K562 (cell line): ENCODE results near the gene CCNJL. TPM values are rescaled to one million over a fixed set of nuclear protein-coding genes. Genes with fewer than 3 reads are reported as not detected.

ENCODE experiments used
- ATAC-seq: fragments of 200-7000 bp; cut with Tn5 transposase; 3 replicates; pipeline ENCODE4 v1.9.1; 2020; ENCODE audit warnings: moderate library complexity
- BruUV-seq: library from RNA; stranded (reverse); fragments of 400-500 nt; replicated peaks from 2 replicates; lab custom pipeline; 2021; lab: Mats Ljungman, UMichigan
- CTCF ChIA-PET: fragments of 300-600 bp; formaldehyde crosslinking; extraction: SDS; loops from one replicate; lab custom pipeline; 2021; ENCODE audit warnings: low intra/inter-chr PET ratio; lab: Yijun Ruan, JAX
- POLR2A ChIA-PET: fragments of 300-600, 350-650 bp; sonication (Branson Sonifier 250); formaldehyde crosslinking; extraction: SDS; loops from one replicate; lab custom pipeline; 2021; ENCODE audit warnings: antibody characterized with exemption, inconsistent platforms; lab: Yijun Ruan, JAX
- DNase-seq, 4 experiments: peaks; one replicate each; pipeline versions ENCODE4 v3.0.0 to v3.0.0-alpha.2; 2011 to 2018; ENCODE audit warnings: low spot score in 3 of 4, mixed read lengths in 3 of 4; ENCODE audit errors: extremely low read depth in 1 of 4
- FAIRE-seq: peaks from 2 replicates; lab custom pipeline; 2011; peaks lifted over from hg19 to GRCh38; lab: Jason Lieb, UNC
- H2AFZ ChIP-seq: 2 replicates; pipeline ENCODE4 v1.6.0; 2011; ENCODE audit warnings: low read depth, low read length, control low read depth, inconsistent platforms
- H3K27ac ChIP-seq: fragments of 200-600 bp; 3 replicates; pipeline ENCODE4 v1.8.0; 2011; ENCODE audit warnings: low read depth, mild to moderate bottlenecking, control low read depth, inconsistent platforms, low read length, moderate library complexity, mixed read lengths; ENCODE audit errors: extremely low read depth
- H3K27me3 ChIP-seq, 2 experiments: fragments of 300-600 bp in 1 of 2; 2 replicates in 1 of 2; 3 replicates in 1 of 2; pipeline versions ENCODE4 v1.6.0 to v1.8.0; 2011; ENCODE audit warnings: inconsistent platforms in 2 of 2, low read length in 2 of 2, mild to moderate bottlenecking in 1 of 2, mixed read lengths in 1 of 2, moderate library complexity in 1 of 2; ENCODE audit not compliant: control insufficient read depth in 2 of 2, insufficient read depth in 2 of 2
- H3K36me3 ChIP-seq: fragments of 300-600 bp; 3 replicates; pipeline ENCODE4 v1.8.0; 2011; ENCODE audit warnings: mild to moderate bottlenecking, low read length, inconsistent platforms; ENCODE audit not compliant: control insufficient read depth, insufficient read depth
- H3K4me1 ChIP-seq, 2 experiments: fragments of 200-600 bp in 1 of 2; replicated peaks in 1 of 2; 2 replicates in 1 of 2; 3 replicates in 1 of 2; pipeline versions ENCODE4 v1.5.1 to v1.8.0; 2011; ENCODE audit warnings: inconsistent platforms in 2 of 2, low read length in 2 of 2, mild to moderate bottlenecking in 1 of 2, mixed read lengths in 1 of 2, moderate library complexity in 1 of 2; ENCODE audit not compliant: control insufficient read depth in 2 of 2, insufficient read depth in 2 of 2
- H3K4me2 ChIP-seq: 2 replicates; pipeline ENCODE4 v1.6.1; 2011; ENCODE audit warnings: low read length, control low read depth, inconsistent platforms, mixed read lengths; ENCODE audit not compliant: insufficient read depth
- H3K4me3 ChIP-seq: fragments of 200-600 bp; sonication (generic), shearing (Covaris generic); 2 replicates; pipeline ENCODE4 v1.5.1; 2016; ENCODE audit warnings: control low read depth, inconsistent platforms
- H3K79me2 ChIP-seq: fragments of 200-600 bp; 3 replicates; pipeline ENCODE4 v1.8.0; 2011; ENCODE audit warnings: low read length, inconsistent platforms; ENCODE audit not compliant: control insufficient read depth, insufficient read depth
- H3K9ac ChIP-seq, 2 experiments: 2 replicates each; pipeline versions ENCODE4 v1.6.0 to v1.6.1; 2011; ENCODE audit warnings: low read depth in 2 of 2, low read length in 2 of 2, control low read depth in 1 of 2, inconsistent platforms in 1 of 2, mild to moderate bottlenecking in 1 of 2, mixed read lengths in 1 of 2; ENCODE audit not compliant: insufficient read depth in 1 of 2
- H3K9me1 ChIP-seq: one replicate; pipeline ENCODE4 v1.6.0; 2011; ENCODE audit warnings: inconsistent platforms, mild to moderate bottlenecking, low read length, moderate library complexity; ENCODE audit not compliant: control insufficient read depth, insufficient read depth
- H3K9me3 ChIP-seq: replicated peaks from 2 replicates; pipeline ENCODE4 v1.5.1; 2011; ENCODE audit warnings: low read depth, low read length, inconsistent platforms; ENCODE audit not compliant: control insufficient read depth, insufficient read depth
- H4K20me1 ChIP-seq: replicated peaks from 2 replicates; pipeline ENCODE4 v1.6.1; 2011; ENCODE audit warnings: low read length, inconsistent platforms, mixed read lengths; ENCODE audit not compliant: control insufficient read depth, insufficient read depth
- HOMEZ ChIP-seq: fragments of 250-450 bp; sonication (Bioruptor Pico); IDR thresholded peaks from 2 replicates; pipeline ENCODE4 v1.4.0; 2020; ENCODE audit warnings: mild to moderate bottlenecking, moderate library complexity
- RBFOX2 ChIP-seq: fragments of 200-400 bp; formaldehyde crosslinking; IDR thresholded peaks from 2 replicates; pipeline ENCODE4 v1.6.1; 2017; ENCODE audit warnings: low read depth, mild to moderate bottlenecking, low read length, moderate library complexity
- STAT5A ChIP-seq: IDR thresholded peaks from 2 replicates; pipeline ENCODE4 v1.6.1; 2012; ENCODE audit warnings: low read length, inconsistent platforms, borderline replicate concordance
- ZFP1 ChIP-seq: fragments of 450-650 bp; formaldehyde crosslinking; IDR thresholded peaks from 2 replicates; pipeline ENCODE4 v1.4.0; 2020; ENCODE audit warnings: mild to moderate bottlenecking, mixed read lengths
- WGBS: fragments of 100-300 bp; shearing (Covaris generic); methylation state at CpG from one replicate; pipeline ENCODE4 v1.1.6; 2016; ENCODE audit warnings: low coverage, mixed read lengths; ENCODE audit not compliant: insufficient coverage; ENCODE audit errors: missing lambda C conversion rate; 5-methylcytosine and 5-hydroxymethylcytosine counted together
- in situ Hi-C: fragments of 300-500 bp; cut with MboI; formaldehyde crosslinking; loops from 4 replicates; pipeline ENCODE4 v1.15.0; 2018; ENCODE audit warnings: inconsistent platforms, mixed read lengths
- intact Hi-C: fragments of 100-400 bp; cut with micrococcal nuclease; formaldehyde crosslinking; loops from 2 replicates; pipeline ENCODE4 v1.14.2; 2022
- polyA plus RNA-seq, 8 experiments: library from polyadenylated mRNA; depleted of rRNA in 4 of 8; stranded (reverse) in 5 of 8; unstranded in 3 of 8; fragments of >200 nt; fragmentation: Nextera tagmentation in 2 of 8; fragmentation: Illumina TruSeq in 1 of 8; extraction: Ambion mirVana in 2 of 8; extraction: Trizol in 1 of 8; gene quantifications; 2 replicates each; pipeline versions ENCODE4 v1.2.1 to v1.2.3, GENCODE V29; 2011 to 2014; ENCODE audit warnings: inconsistent platforms in 1 of 8, missing spikeins in 1 of 8
- total RNA-seq, 7 experiments: library from RNA; depleted of rRNA in 6 of 7; stranded (reverse); fragments of >200 nt in 6 of 7; fragmentation: Illumina TruSeq in 2 of 7; extraction: Trizol in 2 of 7; gene quantifications; 2 replicates each; pipeline versions ENCODE4 v1.2.1 to v1.2.3, GENCODE V29; 2011 to 2021; ENCODE audit warnings: low replicate concordance in 1 of 7

CCNJL gene
- total and polyA plus RNA-seq, 9 of the 15 experiments (the other 6 are each of a cell fraction or from before 2014, with no cell fraction given) = 0.04 TPM; not detected in 8

GRCh38 chr5:160310140-160310539 lies 2.2 kb downstream of the CCNJL start:
- Histone ChIP-seq H3K4me2 (no peak overlapping the region), H3K9me1 (no peaks in the 10 kb centered on the region), H3K27me3 (peaks cover 53 to 71% of the 10 kb centered on the region in 2 experiments), H2AFZ (no peak overlapping the region), H3K27ac (no peak overlapping the region), H3K36me3 (no peaks in the 10 kb centered on the region), H3K4me1 (peaks cover 0 to 14% of the 10 kb centered on the region in 2 experiments; a peak in 2 of 5 replicates), H4K20me1 (no peaks in the 10 kb centered on the region), H3K4me3 (no peak overlapping the region), H3K79me2 (no peaks in the 10 kb centered on the region), H3K9ac (no peak overlapping the region), H3K9me3 (no peaks in the 10 kb centered on the region)
- no TSS peak for BruUV-seq
- no peak for TF ChIP-seq HOMEZ (CRISPR knock-in tag)
- TF ChIP-seq STAT5A = no peak
- TF ChIP-seq RBFOX2 = no peak
- no peak for TF ChIP-seq ZFP1 (CRISPR knock-in tag)
- no peak for ATAC-seq
- CTCF ChIA-PET = no interaction called here
- FAIRE-seq = no peak
- WGBS = 0% methylated on average over 4 of the region's 4 CpGs
- in situ Hi-C loops = no loop called here
- DNase-seq = no peak
- POLR2A ChIA-PET = interaction anchor here (0.6 kb wide), 1 partner anchor 19 kb away, joined by 4 read pairs; no protein-coding TSS in a partner anchor
- intact Hi-C loops = no loop called here
